NCI-H460 (cell line): ENCODE measurements around the gene MOBP. TPM values are rescaled to one million over a fixed set of nuclear protein-coding genes. Genes with fewer than 3 reads are reported as not detected.
"Not testable (repeated sequence)": the region's sequence is repeated elsewhere in the genome, so short reads cannot be mapped to it uniquely, and the experiment has no call there.

Experiments used
- DNase-seq: peaks from one replicate; pipeline ENCODE4 v3.0.0-alpha.2; 2016; ENCODE audit warnings: low read depth; ENCODE audit errors: extremely low read depth
- total RNA-seq: library from RNA; depleted of rRNA; stranded (reverse); fragments of >200 nt; shearing (Covaris generic); gene quantifications from 2 replicates; pipeline ENCODE4 v1.2.3, GENCODE V29; 2014

The MOBP gene
- total RNA-seq, 1 experiment from 2014 or later = not detected

- DNase-seq = no peak
These were observed 18.8 kb upstream of the MOBP start for GRCh38 chr3:39448506-39449233.

- no peak for DNase-seq
These were observed 17.7 kb upstream of the MOBP start for GRCh38 chr3:39449796-39450195.

GRCh38 chr3:39453134-39453533 lies 14.3 kb upstream of the MOBP start:
- no peak for DNase-seq

GRCh38 chr3:39453872-39454271 lies 13.6 kb upstream of the MOBP start:
- DNase-seq = not testable (repeated sequence)

- DNase-seq = no peak
These were observed 12.8 kb upstream of the MOBP start for GRCh38 chr3:39454591-39455217.

- no peak for DNase-seq
These were observed 11.3 kb upstream of the MOBP start for GRCh38 chr3:39456159-39456558.

GRCh38 chr3:39457361-39457760 lies 10.1 kb upstream of the MOBP start:
- DNase-seq = no peak

GRCh38 chr3:39458579-39458978 lies 8.9 kb upstream of the MOBP start:
- not testable (repeated sequence) for DNase-seq

- no peak for DNase-seq
These were observed 6.8 kb upstream of the MOBP start for GRCh38 chr3:39460677-39461076.

GRCh38 chr3:39463269-39463668 lies 4.2 kb upstream of the MOBP start:
- no peak for DNase-seq

- DNase-seq = no peak
These were observed 492 bp upstream of the MOBP start for GRCh38 chr3:39466988-39467387.

- DNase-seq = no peak
These were observed 592 bp downstream of the MOBP start for GRCh38 chr3:39468108-39468436.

- no peak for DNase-seq
These were observed 1.8 kb downstream of the MOBP start for GRCh38 chr3:39469258-39469657.

- no peak for DNase-seq
These were observed 2.5 kb downstream of the MOBP start for GRCh38 chr3:39469945-39470344.

- DNase-seq = no peak
These were observed 4.2 kb downstream of the MOBP start for GRCh38 chr3:39471652-39472051.

- DNase-seq = no peak
These were observed 6.1 kb downstream of the MOBP start for GRCh38 chr3:39473452-39474125.

- DNase-seq = no peak
These were observed 6.6 kb downstream of the MOBP start for GRCh38 chr3:39474126-39474515.

- DNase-seq = no peak
These were observed 9.3 kb downstream of the MOBP start for GRCh38 chr3:39476783-39477182.

GRCh38 chr3:39478226-39478625 lies 10.7 kb downstream of the MOBP start:
- no peak for DNase-seq

- DNase-seq = no peak
These were observed 12.4 kb downstream of the MOBP start for GRCh38 chr3:39479701-39480414.

- no peak for DNase-seq
These were observed 18.1 kb downstream of the MOBP start for GRCh38 chr3:39485547-39485946.
